HEK293 (cell line): ENCODE measurements around the gene CEP76.
A peak's percentile ranks its signal among the peaks of the same experiment; 100 is the strongest.

Source experiments
- CTCF ChIA-PET: fragments of 350-600 bp; formaldehyde crosslinking; extraction: SDS; loops from one replicate; lab custom pipeline; 2021; ENCODE audit warnings: antibody characterized with exemption; lab: Yijun Ruan, JAX
- POLR2A ChIA-PET: fragments of 300-600 bp; formaldehyde crosslinking; extraction: SDS; loops from one replicate; lab custom pipeline; 2020; ENCODE audit warnings: antibody characterized with exemption, inconsistent platforms; lab: Yijun Ruan, JAX
- H3K27ac ChIP-seq: fragments of 200-500 bp; sonication (Bioruptor generic); 2 replicates; pipeline ENCODE4 v1.5.1; 2014; ENCODE audit warnings: low read depth, low read length, control low read depth, inconsistent platforms; ENCODE audit errors: extremely low read depth
- H3K36me3 ChIP-seq, 2 experiments: fragments of 200-500 bp in 1 of 2; sonication (Bioruptor generic) in 1 of 2; 1 replicate in 1 of 2; 2 replicates in 1 of 2; pipeline ENCODE4 v1.5.1; 2014 to 2017; ENCODE audit warnings: inconsistent platforms in 2 of 2, low read length in 2 of 2; ENCODE audit not compliant: control insufficient read depth in 2 of 2, insufficient read depth in 1 of 2
- H3K4me1 ChIP-seq: fragments of 200-500 bp; sonication (Bioruptor generic); 2 replicates; pipeline ENCODE4 v1.5.1; 2014; ENCODE audit warnings: mild to moderate bottlenecking, low read length, inconsistent platforms; ENCODE audit not compliant: control insufficient read depth, insufficient read depth
- H3K4me3 ChIP-seq: 2 replicates; pipeline ENCODE4 v1.5.1; 2011; ENCODE audit warnings: low read depth, mild to moderate bottlenecking, control low read depth, low read length, moderate library complexity
- H3K9me3 ChIP-seq: fragments of 200-500 bp; sonication (Bioruptor generic); 2 replicates; pipeline ENCODE4 v1.5.1; 2014; ENCODE audit warnings: low read depth, low read length, inconsistent platforms; ENCODE audit not compliant: control insufficient read depth, insufficient read depth
- ATF2 ChIP-seq: fragments of 450-650 bp; formaldehyde crosslinking; IDR thresholded peaks from 2 replicates; pipeline ENCODE4 v1.5.1; 2016; ENCODE audit warnings: missing biosample characterization, missing genetic modification characterization, low read depth
- EGR2 ChIP-seq: fragments of 450-650 bp; formaldehyde crosslinking; IDR thresholded peaks from 2 replicates; pipeline ENCODE4 v1.5.1; 2016; ENCODE audit warnings: low read depth, missing biosample characterization, missing genetic modification characterization
- GLIS2 ChIP-seq: fragments of 450-650 bp; formaldehyde crosslinking; IDR thresholded peaks from 2 replicates; pipeline ENCODE4 v1.5.1; 2016; ENCODE audit warnings: missing biosample characterization, missing genetic modification characterization
- IKZF3 ChIP-seq: fragments of 450-650 bp; IDR thresholded peaks from 2 replicates; pipeline ENCODE4 v1.5.0; 2018; ENCODE audit warnings: missing biosample characterization, mild to moderate bottlenecking, missing genetic modification characterization, moderate library complexity
- KLF16 ChIP-seq: fragments of 450-650 bp; formaldehyde crosslinking; IDR thresholded peaks from 2 replicates; pipeline ENCODE4 v1.5.1; 2017; ENCODE audit warnings: missing biosample characterization, missing genetic modification characterization
- KLF8 ChIP-seq: fragments of 450-650 bp; formaldehyde crosslinking; IDR thresholded peaks from 2 replicates; pipeline ENCODE4 v1.5.1; 2016; ENCODE audit warnings: missing biosample characterization, missing genetic modification characterization
- PRDM1 ChIP-seq: fragments of 450-650 bp; formaldehyde crosslinking; IDR thresholded peaks from 2 replicates; pipeline ENCODE4; 2016; ENCODE audit warnings: missing biosample characterization, missing genetic modification characterization
- SP7 ChIP-seq: fragments of 450-650 bp; formaldehyde crosslinking; IDR thresholded peaks from 2 replicates; pipeline ENCODE4 v1.5.1; 2016; ENCODE audit warnings: missing biosample characterization, missing genetic modification characterization
- ZBTB21 ChIP-seq: fragments of 450-650 bp; formaldehyde crosslinking; IDR thresholded peaks from 2 replicates; pipeline ENCODE4 v1.5.1; 2017; ENCODE audit warnings: missing biosample characterization, missing genetic modification characterization
- ZEB2 ChIP-seq: fragments of 450-650 bp; formaldehyde crosslinking; IDR thresholded peaks from 2 replicates; pipeline ENCODE4 v1.5.1; 2016; ENCODE audit warnings: missing biosample characterization, missing genetic modification characterization
- ZNF169 ChIP-seq: fragments of 450-650 bp; formaldehyde crosslinking; IDR thresholded peaks from 2 replicates; pipeline ENCODE4 v1.5.1; 2016; ENCODE audit warnings: missing biosample characterization, missing genetic modification characterization
- ZNF184 ChIP-seq: fragments of 450-650 bp; IDR thresholded peaks from 2 replicates; pipeline ENCODE4 v1.5.1; 2018; ENCODE audit warnings: missing biosample characterization, mild to moderate bottlenecking, missing genetic modification characterization
- ZNF214 ChIP-seq: fragments of 450-650 bp; formaldehyde crosslinking; IDR thresholded peaks from 2 replicates; pipeline ENCODE4 v1.5.1; 2017; ENCODE audit warnings: missing biosample characterization, mild to moderate bottlenecking, missing genetic modification characterization, borderline replicate concordance
- ZNF239 ChIP-seq: fragments of 450-650 bp; formaldehyde crosslinking; IDR thresholded peaks from 2 replicates; pipeline ENCODE4 v1.5.1; 2016; ENCODE audit warnings: missing biosample characterization, missing genetic modification characterization
- ZNF335 ChIP-seq: fragments of 450-650 bp; formaldehyde crosslinking; conservative IDR thresholded peaks from 2 replicates; pipeline ENCODE4 v1.5.1; 2016; ENCODE audit warnings: missing biosample characterization, missing genetic modification characterization
- ZNF341 ChIP-seq: fragments of 450-650 bp; formaldehyde crosslinking; IDR thresholded peaks from 2 replicates; pipeline ENCODE4; 2016; ENCODE audit warnings: low read depth, missing biosample characterization, missing genetic modification characterization
- ZNF366 ChIP-seq: fragments of 450-650 bp; formaldehyde crosslinking; conservative IDR thresholded peaks from 2 replicates; pipeline ENCODE4 v1.5.1; 2016; ENCODE audit warnings: missing biosample characterization, missing genetic modification characterization
- ZNF555 ChIP-seq: fragments of 450-650 bp; formaldehyde crosslinking; conservative IDR thresholded peaks from 2 replicates; pipeline ENCODE4 v1.5.1; 2017; ENCODE audit warnings: missing biosample characterization, mild to moderate bottlenecking, missing genetic modification characterization, inconsistent platforms
- ZNF629 ChIP-seq: fragments of 450-650 bp; formaldehyde crosslinking; IDR thresholded peaks from 2 replicates; pipeline ENCODE4 v1.5.1; 2017; ENCODE audit warnings: missing biosample characterization, missing genetic modification characterization
- ZNF776 ChIP-seq: fragments of 450-650 bp; formaldehyde crosslinking; IDR thresholded peaks from 2 replicates; pipeline ENCODE4 v1.5.0; 2017; ENCODE audit warnings: missing biosample characterization, missing genetic modification characterization, borderline replicate concordance
- TF ChIP-seq, protein P1 (sequence below): fragments of 450-650 bp; formaldehyde crosslinking; IDR thresholded peaks from 2 replicates; pipeline ENCODE4 v1.5.1; 2016; ENCODE audit warnings: missing biosample characterization, missing genetic modification characterization
- TF ChIP-seq, protein P2 (sequence below): fragments of 450-650 bp; formaldehyde crosslinking; IDR thresholded peaks from 2 replicates; pipeline ENCODE4 v1.5.1; 2016; ENCODE audit warnings: missing biosample characterization, missing genetic modification characterization
- TF ChIP-seq, protein P3 (sequence below): fragments of 450-650 bp; formaldehyde crosslinking; IDR thresholded peaks from 2 replicates; pipeline ENCODE4 v1.5.1; 2017; ENCODE audit warnings: missing biosample characterization, missing genetic modification characterization
- TF ChIP-seq, protein P4 (sequence below): fragments of 450-650 bp; formaldehyde crosslinking; IDR thresholded peaks from 2 replicates; pipeline ENCODE4 v1.5.1; 2017; ENCODE audit warnings: missing biosample characterization, missing genetic modification characterization
- TF ChIP-seq, protein P5 (sequence below): fragments of 450-650 bp; formaldehyde crosslinking; IDR thresholded peaks from 2 replicates; pipeline ENCODE4 v1.5.1; 2016; ENCODE audit warnings: missing biosample characterization, missing genetic modification characterization

CEP76 gene

GRCh38 chr18:12656938-12657683 is 45.4 kb downstream of the CEP76 start (continued):
- TF ChIP-seq ZNF169 (tag by site-specific recombination) (no peak), ZNF214 (no peak), KLF8 (peak; percentile 51; the same call in 1 of the 2 replicates), ZEB2 (0 out of 2 replicates have a peak, but pooled peaks have one; percentile 30), KLF16 (tag by site-specific recombination) (no peak), ZNF335 (peak; percentile 85), ZNF341 (peak; percentile 66), ZNF239 (tag by site-specific recombination) (no peak), GLIS2 (tag by site-specific recombination) (peak; percentile 87)
- TF ChIP-seq, protein P1, sequence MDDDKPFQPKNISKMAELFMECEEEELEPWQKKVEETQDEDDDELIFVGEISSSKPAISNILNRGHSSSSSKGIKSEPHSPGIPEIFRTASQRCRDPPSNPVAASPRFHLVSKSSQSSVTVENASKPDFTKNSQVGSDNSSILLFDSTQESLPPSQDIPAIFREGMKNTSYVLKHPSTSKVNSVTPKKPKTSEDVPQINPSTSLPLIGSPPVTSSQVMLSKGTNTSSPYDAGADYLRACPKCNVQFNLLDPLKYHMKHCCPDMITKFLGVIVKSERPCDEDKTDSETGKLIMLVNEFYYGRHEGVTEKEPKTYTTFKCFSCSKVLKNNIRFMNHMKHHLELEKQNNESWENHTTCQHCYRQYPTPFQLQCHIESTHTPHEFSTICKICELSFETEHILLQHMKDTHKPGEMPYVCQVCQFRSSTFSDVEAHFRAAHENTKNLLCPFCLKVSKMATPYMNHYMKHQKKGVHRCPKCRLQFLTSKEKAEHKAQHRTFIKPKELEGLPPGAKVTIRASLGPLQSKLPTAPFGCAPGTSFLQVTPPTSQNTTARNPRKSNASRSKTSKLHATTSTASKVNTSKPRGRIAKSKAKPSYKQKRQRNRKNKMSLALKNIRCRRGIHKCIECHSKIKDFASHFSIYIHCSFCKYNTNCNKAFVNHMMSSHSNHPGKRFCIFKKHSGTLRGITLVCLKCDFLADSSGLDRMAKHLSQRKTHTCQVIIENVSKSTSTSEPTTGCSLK (tag by site-specific recombination): no peak
- TF ChIP-seq, protein P2, sequence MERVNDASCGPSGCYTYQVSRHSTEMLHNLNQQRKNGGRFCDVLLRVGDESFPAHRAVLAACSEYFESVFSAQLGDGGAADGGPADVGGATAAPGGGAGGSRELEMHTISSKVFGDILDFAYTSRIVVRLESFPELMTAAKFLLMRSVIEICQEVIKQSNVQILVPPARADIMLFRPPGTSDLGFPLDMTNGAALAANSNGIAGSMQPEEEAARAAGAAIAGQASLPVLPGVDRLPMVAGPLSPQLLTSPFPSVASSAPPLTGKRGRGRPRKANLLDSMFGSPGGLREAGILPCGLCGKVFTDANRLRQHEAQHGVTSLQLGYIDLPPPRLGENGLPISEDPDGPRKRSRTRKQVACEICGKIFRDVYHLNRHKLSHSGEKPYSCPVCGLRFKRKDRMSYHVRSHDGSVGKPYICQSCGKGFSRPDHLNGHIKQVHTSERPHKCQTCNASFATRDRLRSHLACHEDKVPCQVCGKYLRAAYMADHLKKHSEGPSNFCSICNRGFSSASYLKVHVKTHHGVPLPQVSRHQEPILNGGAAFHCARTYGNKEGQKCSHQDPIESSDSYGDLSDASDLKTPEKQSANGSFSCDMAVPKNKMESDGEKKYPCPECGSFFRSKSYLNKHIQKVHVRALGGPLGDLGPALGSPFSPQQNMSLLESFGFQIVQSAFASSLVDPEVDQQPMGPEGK: peak; percentile 43; the same call in 1 of the 2 replicates

DNA sequence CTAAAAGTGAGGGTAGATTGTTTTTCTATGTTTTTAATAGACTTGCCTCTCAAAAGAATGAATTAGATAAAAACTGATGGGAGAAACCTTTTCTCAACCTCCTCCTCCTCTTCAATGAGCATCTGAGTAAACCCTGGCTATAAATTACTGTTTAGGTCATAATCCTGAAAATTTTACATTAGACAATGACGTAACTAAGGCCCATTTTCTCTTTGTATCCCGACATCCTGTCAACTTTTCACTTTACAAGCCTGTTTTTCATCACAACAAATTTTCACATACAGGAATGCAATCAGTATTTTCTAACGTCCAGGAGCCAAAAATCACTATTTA is 46.0 kb downstream of the CEP76 start:
- H3K27ac ChIP-seq: peak overlapping the region; percentile 91
- no peaks in the 10 kb centered on the region for H3K9me3 ChIP-seq
- TF ChIP-seq, protein P3, sequence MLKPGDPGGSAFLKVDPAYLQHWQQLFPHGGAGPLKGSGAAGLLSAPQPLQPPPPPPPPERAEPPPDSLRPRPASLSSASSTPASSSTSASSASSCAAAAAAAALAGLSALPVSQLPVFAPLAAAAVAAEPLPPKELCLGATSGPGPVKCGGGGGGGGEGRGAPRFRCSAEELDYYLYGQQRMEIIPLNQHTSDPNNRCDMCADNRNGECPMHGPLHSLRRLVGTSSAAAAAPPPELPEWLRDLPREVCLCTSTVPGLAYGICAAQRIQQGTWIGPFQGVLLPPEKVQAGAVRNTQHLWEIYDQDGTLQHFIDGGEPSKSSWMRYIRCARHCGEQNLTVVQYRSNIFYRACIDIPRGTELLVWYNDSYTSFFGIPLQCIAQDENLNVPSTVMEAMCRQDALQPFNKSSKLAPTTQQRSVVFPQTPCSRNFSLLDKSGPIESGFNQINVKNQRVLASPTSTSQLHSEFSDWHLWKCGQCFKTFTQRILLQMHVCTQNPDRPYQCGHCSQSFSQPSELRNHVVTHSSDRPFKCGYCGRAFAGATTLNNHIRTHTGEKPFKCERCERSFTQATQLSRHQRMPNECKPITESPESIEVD: peak; percentile 94
- TF ChIP-seq IKZF3 (tag by site-specific recombination) (peak; percentile 14; the same call in 1 of the 2 replicates), SP7 (tag by site-specific recombination) (0 out of 2 replicates have a peak, but pooled peaks have one; percentile 10), ZNF555 (tag by site-specific recombination) (no peak), ZNF184 (tag by site-specific recombination) (no peak), ZNF776 (tag by site-specific recombination) (no peak), ZNF629 (tag by site-specific recombination) (peak; percentile 96), EGR2 (tag by site-specific recombination) (no peak), PRDM1 (peak; percentile 93), ZNF169 (tag by site-specific recombination) (no peak), ATF2 (tag by site-specific recombination) (peak; percentile 97), ZNF366 (tag by site-specific recombination) (peak; percentile 58), ZBTB21 (tag by site-specific recombination) (peak; percentile 91)
- TF ChIP-seq, protein P4, sequence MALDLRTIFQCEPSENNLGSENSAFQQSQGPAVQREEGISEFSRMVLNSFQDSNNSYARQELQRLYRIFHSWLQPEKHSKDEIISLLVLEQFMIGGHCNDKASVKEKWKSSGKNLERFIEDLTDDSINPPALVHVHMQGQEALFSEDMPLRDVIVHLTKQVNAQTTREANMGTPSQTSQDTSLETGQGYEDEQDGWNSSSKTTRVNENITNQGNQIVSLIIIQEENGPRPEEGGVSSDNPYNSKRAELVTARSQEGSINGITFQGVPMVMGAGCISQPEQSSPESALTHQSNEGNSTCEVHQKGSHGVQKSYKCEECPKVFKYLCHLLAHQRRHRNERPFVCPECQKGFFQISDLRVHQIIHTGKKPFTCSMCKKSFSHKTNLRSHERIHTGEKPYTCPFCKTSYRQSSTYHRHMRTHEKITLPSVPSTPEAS (tag by site-specific recombination): peak; percentile 26; the same call in 1 of the 2 replicates
- TF ChIP-seq, protein P5, sequence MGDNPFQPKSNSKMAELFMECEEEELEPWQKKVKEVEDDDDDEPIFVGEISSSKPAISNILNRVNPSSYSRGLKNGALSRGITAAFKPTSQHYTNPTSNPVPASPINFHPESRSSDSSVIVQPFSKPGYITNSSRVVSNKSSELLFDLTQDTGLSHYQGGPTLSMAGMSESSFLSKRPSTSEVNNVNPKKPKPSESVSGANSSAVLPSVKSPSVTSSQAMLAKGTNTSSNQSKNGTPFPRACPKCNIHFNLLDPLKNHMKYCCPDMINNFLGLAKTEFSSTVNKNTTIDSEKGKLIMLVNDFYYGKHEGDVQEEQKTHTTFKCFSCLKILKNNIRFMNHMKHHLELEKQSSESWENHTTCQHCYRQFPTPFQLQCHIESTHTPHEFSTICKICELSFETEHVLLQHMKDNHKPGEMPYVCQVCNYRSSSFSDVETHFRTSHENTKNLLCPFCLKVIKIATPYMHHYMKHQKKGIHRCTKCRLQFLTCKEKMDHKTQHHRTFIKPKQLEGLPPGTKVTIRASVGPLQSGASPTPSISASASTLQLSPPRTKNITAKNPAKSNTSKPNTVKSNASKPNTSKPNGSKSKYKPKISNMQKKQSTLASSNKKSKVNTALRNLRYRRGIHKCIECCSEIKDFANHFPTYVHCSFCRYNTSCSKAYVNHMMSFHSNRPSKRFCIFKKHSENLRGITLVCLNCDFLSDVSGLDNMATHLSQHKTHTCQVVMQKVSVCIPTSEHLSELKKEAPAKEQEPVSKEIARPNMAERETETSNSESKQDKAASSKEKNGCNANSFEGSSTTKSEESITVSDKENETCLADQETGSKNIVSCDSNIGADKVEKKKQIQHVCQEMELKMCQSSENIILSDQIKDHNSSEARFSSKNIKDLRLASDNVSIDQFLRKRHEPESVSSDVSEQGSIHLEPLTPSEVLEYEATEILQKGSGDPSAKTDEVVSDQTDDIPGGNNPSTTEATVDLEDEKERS (tag by site-specific recombination): no peak
- peaks cover 12% of the 10 kb centered on the region for H3K4me1 ChIP-seq
- H3K36me3 ChIP-seq: peaks cover 0 to 3% of the 10 kb centered on the region in 2 experiments
- CTCF ChIA-PET: no interaction called here
- POLR2A ChIA-PET: no interaction called here
- H3K4me3 ChIP-seq: peak overlapping the region; percentile 76
